Measurements from ENCODE around the gene GTSF1L. TPM values are rescaled to one million over a fixed set of nuclear protein-coding genes. Genes with fewer than 3 reads are reported as not detected.

The GTSF1L gene
- total and polyA plus RNA-seq, 2 of the 4 experiments (the other 2 are of a cell fraction), result not detected

GRCh38 chr20:43771503-43772190 is 44.8 kb upstream of the GTSF1L start:
- intact Hi-C loops (cut with micrococcal nuclease), result no loop called here
- ChIA-PET POLR2A (ENCODE audit: unreplicated experiment) (no interaction called here), CTCF (no interaction called here)
- dilution Hi-C loops (cut with HindIII; ENCODE audit: low sequenced_read_pairs, unreplicated experiment), result no loop called here
- Histone ChIP-seq H3K9me3 (ENCODE audit: control insufficient read depth, insufficient read depth, low read length) (no peaks in the 10 kb centered on the region), H3K23ac (ENCODE audit: low read depth, low read length) (no peak overlapping the region), H3K14ac (replicated peaks; ENCODE audit: low read depth, low read length) (no peak overlapping the region), H2BK5ac (ENCODE audit: low read depth, low read length, poor library complexity, severe bottlenecking) (no peak overlapping the region), H2AFZ (replicated peaks; ENCODE audit: low read length, poor library complexity) (no peak overlapping the region), H3K9ac (ENCODE audit: low read depth, low read length) (no peak overlapping the region), H4K20me1 (ENCODE audit: insufficient read depth, low read length) (no peaks in the 10 kb centered on the region), H3K36me3 (ENCODE audit: control insufficient read depth, insufficient read depth, low read length) (no peaks in the 10 kb centered on the region), H4K91ac (ENCODE audit: insufficient read depth, low read depth, low read length) (no peak overlapping the region), H2BK20ac (ENCODE audit: low read depth, low read length) (no peak overlapping the region), H3K79me1 (ENCODE audit: low read depth in 1 of 2, low read length in 2 of 2) (no peaks in the 10 kb centered on the region), H2AK9ac (replicated peaks; ENCODE audit: low read depth, low read length, poor library complexity) (no peak overlapping the region), H4K5ac (ENCODE audit: low read depth, low read length) (no peak overlapping the region), H3K27ac (ENCODE audit: insufficient read depth, low read length) (no peak overlapping the region), H3K4me1 (ENCODE audit: control insufficient read depth, insufficient read depth, low read length) (no peaks in the 10 kb centered on the region; the same call in 1 of the 2 replicates), H2AK5ac (ENCODE audit: low read depth, low read length) (no peak overlapping the region), H2BK120ac (ENCODE audit: low read depth, low read length) (no peak overlapping the region), H4K8ac (ENCODE audit: low read depth in 2 of 2, low read length in 2 of 2) (no peak overlapping the region), H3K27me3 (ENCODE audit: control insufficient read depth, insufficient read depth, low read length) (peaks cover 3% of the 10 kb centered on the region; the same call in 1 of the 2 replicates), H3K4me3 (ENCODE audit: insufficient read depth, low read depth, low read length) (no peak overlapping the region), H3K56ac (ENCODE audit: extremely low read depth, insufficient read depth, low read length) (no peak overlapping the region), H3K4me2 (ENCODE audit: low read depth, low read length) (no peak overlapping the region), H3K4ac (ENCODE audit: low read depth, low read length) (no peak overlapping the region), H3K18ac (ENCODE audit: low read depth, low read length) (no peak overlapping the region), H3K9me1 (ENCODE audit: insufficient read depth, low read length) (0 out of 2 replicates have a peak, but pooled peaks cover 2% of the 10 kb centered on the region), H2BK15ac (ENCODE audit: low read depth, low read length) (no peak overlapping the region)
- 60% methylated on average over 1 of the region's 9 CpGs; no CpG with 5 or more reads in 1 of the 2 experiments for WGBS, 2 experiments (ENCODE audit: extremely low coverage in 2 of 2, insufficient read length in 1 of 2)
- in situ Hi-C loops (cut with MboI; ENCODE audit: low sequenced_read_pairs), result no loop called here
- ATAC-seq (ENCODE audit: low read depth), result no peak
- no TSS peak for BruUV-seq (replicated peaks)
- no peak for TF ChIP-seq RCOR1 (IDR thresholded peaks at IDR 0.05; ENCODE audit: insufficient replicate concordance, low read length)
- TF ChIP-seq NFE2L2 (IDR thresholded peaks at IDR 0.05; ENCODE audit: low read depth, low read length), result no peak
- TF ChIP-seq USF2 (IDR thresholded peaks at IDR 0.05; ENCODE audit: low read depth, low read length), result no peak
- TF ChIP-seq FOS (IDR thresholded peaks at IDR 0.05; ENCODE audit: low read depth, low read length), result no peak
- no peak for TF ChIP-seq MXI1 (IDR thresholded peaks at IDR 0.05; ENCODE audit: borderline replicate concordance, low read depth, low read length)
- TF ChIP-seq MAZ (IDR thresholded peaks at IDR 0.05; ENCODE audit: borderline replicate concordance, low read depth, low read length), result no peak
- no peak for TF ChIP-seq SMC3 (IDR thresholded peaks at IDR 0.05; ENCODE audit: low read depth, low read length)
- TF ChIP-seq CTCF (conservative IDR thresholded peaks at IDR 0.05; ENCODE audit: low read depth, low read length), result no peak
- TF ChIP-seq POLR2A (IDR thresholded peaks at IDR 0.05; ENCODE audit: low read depth, low read length), result no peak
- no peak for TF ChIP-seq CEBPB (IDR thresholded peaks at IDR 0.05; ENCODE audit: low read depth, low read length)
- TF ChIP-seq RAD21 (IDR thresholded peaks at IDR 0.05; ENCODE audit: low read length), result no peak
- TF ChIP-seq BHLHE40 (IDR thresholded peaks at IDR 0.05; ENCODE audit: low read depth, low read length), result no peak
- no peak for TF ChIP-seq RFX5 (IDR thresholded peaks at IDR 0.05; ENCODE audit: low read depth, low read length)
- TF ChIP-seq ELK1 (IDR thresholded peaks at IDR 0.05; ENCODE audit: borderline replicate concordance, low read depth, low read length), result no peak
- no peak for TF ChIP-seq CHD1 (IDR thresholded peaks at IDR 0.05; ENCODE audit: low read depth, low read length)
- TF ChIP-seq MAFK (IDR thresholded peaks at IDR 0.05; ENCODE audit: low read depth, low read length), result no peak
- no peak for DNase-seq

Measured in IMR-90 (cell line).